B cell (primary cell): Measurements from ENCODE around the gene SPIB. TPM values are rescaled to one million over a fixed set of nuclear protein-coding genes. Genes with fewer than 3 reads are reported as not detected.
A peak's percentile ranks its signal among the peaks of the same experiment; 100 is the strongest.

Experiments
- ATAC-seq: fragments of 200-7000 bp; cut with Tn5 transposase; one replicate; pipeline ENCODE4 v1.10.0; 2021; ENCODE audit warnings: low read depth, mild to moderate bottlenecking, moderate number of reproducible peaks, moderate library complexity
- CTCF ChIA-PET: fragments of 350-600 bp; sonication (Branson Sonifier 250); formaldehyde crosslinking; loops from one replicate; lab custom pipeline; 2021; ENCODE audit warnings: antibody characterized with exemption, inconsistent platforms; lab: Charles Lee
- POLR2A ChIA-PET: fragments of 350-600 bp; sonication (Branson Sonifier 250); formaldehyde crosslinking; loops from one replicate; lab custom pipeline; 2021; ENCODE audit warnings: antibody characterized with exemption; lab: Charles Lee
- DNase-seq: peaks from one replicate; pipeline ENCODE4 v3.0.0; 2013
- H2AFZ ChIP-seq: 2 replicates; pipeline ENCODE4 v1.6.1; 2012; ENCODE audit warnings: mild to moderate bottlenecking, low read depth, low read length; ENCODE audit not compliant: insufficient read depth, poor library complexity, severe bottlenecking
- H3K27ac ChIP-seq, 2 donors: 1 replicate in 1 of 2; 2 replicates in 1 of 2; pipeline ENCODE4 v1.5.1; 2012 to 2013; ENCODE audit warnings: low read length in 2 of 2, mild to moderate bottlenecking in 2 of 2, moderate library complexity in 1 of 2
- H3K27me3 ChIP-seq, 4 experiments: fragments of 200-600 bp in 1 of 4; sonication (generic) in 1 of 4; replicated peaks in 1 of 4; 1 replicate in 2 of 4; 2 replicates in 2 of 4; pipeline versions ENCODE4 v1.6.1 to v1.7.0; 2013 to 2016; ENCODE audit warnings: low read length in 3 of 4, mild to moderate bottlenecking in 2 of 4, mixed read lengths in 1 of 4, moderate library complexity in 1 of 4; ENCODE audit not compliant: insufficient read depth in 4 of 4, control insufficient read depth in 3 of 4; ENCODE audit errors: control extremely low read depth in 1 of 4
- H3K36me3 ChIP-seq, 2 experiments: replicated peaks in 1 of 2; 1 replicate in 1 of 2; 2 replicates in 1 of 2; pipeline versions ENCODE4 v1.6.1 to v1.7.1; 2013; ENCODE audit warnings: low read length in 1 of 2; ENCODE audit not compliant: insufficient read depth in 2 of 2, control insufficient read depth in 1 of 2; ENCODE audit errors: control extremely low read depth in 1 of 2, extremely low read depth in 1 of 2
- H3K4me1 ChIP-seq, 2 donors: fragments of 200-600 bp in 1 of 2; sonication (generic) in 1 of 2; 1 replicate in 1 of 2; 2 replicates in 1 of 2; pipeline versions ENCODE4 v1.5.1 to v1.6.1; 2013 to 2017; ENCODE audit warnings: low read length in 2 of 2; ENCODE audit not compliant: control insufficient read depth in 2 of 2, insufficient read depth in 2 of 2
- H3K4me2 ChIP-seq: replicated peaks from 2 replicates; pipeline ENCODE3; 2012; ENCODE audit warnings: mild to moderate bottlenecking, low read depth, low read length; ENCODE audit not compliant: poor library complexity, severe bottlenecking
- H3K4me3 ChIP-seq, 5 experiments: fragments of 200-600 bp in 1 of 5; sonication (generic) in 1 of 5; 1 replicate in 3 of 5; 2 replicates in 2 of 5; pipeline versions ENCODE4 v1.5.1 to v1.7.0; 2011 to 2016; ENCODE audit warnings: low read length in 4 of 5, mild to moderate bottlenecking in 4 of 5, low read depth in 2 of 5, control low read depth in 1 of 5, moderate library complexity in 1 of 5; ENCODE audit not compliant: insufficient read depth in 1 of 5; ENCODE audit errors: control extremely low read depth in 1 of 5, extremely low read depth in 1 of 5
- H3K79me2 ChIP-seq: fragments of 200-600 bp; sonication (generic); one replicate; pipeline ENCODE4 v1.6.0; 2016; ENCODE audit warnings: low read length; ENCODE audit not compliant: control insufficient read depth, insufficient read depth
- H3K9ac ChIP-seq: fragments of 200-600 bp; sonication (generic); 2 replicates; pipeline ENCODE4 v1.6.1; 2017; ENCODE audit warnings: mild to moderate bottlenecking, low read length, moderate library complexity
- H3K9me3 ChIP-seq, 3 donors: one replicate each; pipeline versions ENCODE4 v1.6.1 to v1.7.1; 2013; ENCODE audit warnings: low read length in 2 of 3; ENCODE audit not compliant: control insufficient read depth in 2 of 3, insufficient read depth in 1 of 3; ENCODE audit errors: control extremely low read depth in 1 of 3
- H4K20me1 ChIP-seq: 2 replicates; pipeline ENCODE4 v1.6.0; 2012; ENCODE audit warnings: mild to moderate bottlenecking, low read length; ENCODE audit not compliant: insufficient read depth, control insufficient read depth, poor library complexity, severe bottlenecking
- H3K27ac Mint-ChIP-seq: one replicate; pipeline ENCODE4 v1.8.0; 2021; ENCODE audit warnings: mixed read lengths
- H3K27me3 Mint-ChIP-seq: one replicate; pipeline ENCODE4 v1.8.0; 2021; ENCODE audit warnings: mixed read lengths
- H3K4me1 Mint-ChIP-seq: one replicate; pipeline ENCODE4 v1.8.0; 2021; ENCODE audit warnings: mixed read lengths
- H3K4me3 Mint-ChIP-seq: one replicate; pipeline ENCODE4 v1.8.0; 2021; ENCODE audit warnings: mixed read lengths
- H3K9me3 Mint-ChIP-seq: one replicate; pipeline ENCODE4 v1.8.0; 2022; ENCODE audit warnings: mixed read lengths; ENCODE audit not compliant: insufficient read depth
- CTCF ChIP-seq: fragments of 200-600 bp; IDR thresholded peaks from one replicate; pipeline ENCODE4 v1.8.0; 2022; ENCODE audit warnings: antibody characterized with exemption, mild to moderate bottlenecking
- EZH2 ChIP-seq: IDR thresholded peaks from 2 replicates; pipeline ENCODE4 v1.6.1; 2012; ENCODE audit warnings: borderline replicate concordance, low read depth, mild to moderate bottlenecking, moderate library complexity, low read length; ENCODE audit not compliant: insufficient read depth, poor library complexity, severe bottlenecking
- WGBS: methylation state at CpG from one replicate; pipeline ENCODE4 v1.1.5; 2013; ENCODE audit warnings: missing lambda C conversion rate; ENCODE audit not compliant: insufficient coverage; 5-methylcytosine and 5-hydroxymethylcytosine counted together
- intact Hi-C: fragments of 100-400 bp; cut with micrococcal nuclease; formaldehyde crosslinking; loops from one replicate; pipeline ENCODE4 v1.10.0; 2022
- polyA plus RNA-seq: library from polyadenylated mRNA; depleted of rRNA; stranded (reverse); fragments of >200 nt; gene quantifications from 2 replicates; pipeline ENCODE4 v1.2.3, GENCODE V29; 2012
- total RNA-seq, 2 donors: library from RNA; stranded (reverse); fragments of 120-200 nt in 1 of 2; gene quantifications; 1 replicate in 1 of 2; 2 replicates in 1 of 2; pipeline versions ENCODE4 v1.2.3 to v1.2.4, GENCODE V29; 2013 to 2022

The SPIB gene
- total and polyA plus RNA-seq, 2 donors (not counting 1 experiment from before 2014, with no cell fraction given) = 183 to 205 TPM

- peaks cover 0 to 16% (median 0%) of the 10 kb centered on the region in 3 donors for H3K9me3 ChIP-seq
- peaks cover 11% of the 10 kb centered on the region for H4K20me1 ChIP-seq
- TF ChIP-seq EZH2 = no peak
- TF ChIP-seq CTCF = no peak
- no peaks in the 10 kb centered on the region for H3K9me3 Mint-ChIP-seq
- peak; percentile 91 for DNase-seq
- H3K27ac Mint-ChIP-seq = peak overlapping the region; percentile 99
- ChIA-PET CTCF (interaction anchor here (0.6 to 3.5 kb wide), 4 partner anchors 10 to 74 kb away, joined by 3 to 9 read pairs (median 6); no protein-coding TSS in a partner anchor), POLR2A (interaction anchor here (0.7 to 6.0 kb wide), 8 partner anchors 13 to 98 kb away, joined by 3 to 96 read pairs (median 4); partner anchors contain the start of genes POLD1 and SPIB)
- H3K79me2 ChIP-seq = no peaks in the 10 kb centered on the region
- H3K27me3 ChIP-seq = no peaks in the 10 kb centered on the region
- H3K4me3 Mint-ChIP-seq = peak overlapping the region; percentile 97
- H3K4me3 ChIP-seq = peak overlapping the region; percentile 35 to 66 (median 61)
- peak overlapping the region; percentile 97 to 99 for H3K27ac ChIP-seq
- intact Hi-C loops = loop anchor here (1.0 to 5.0 kb wide), 4 partner anchors 16 to 74 kb away; partner anchors contain the start of gene NR1H2
- 19% methylated on average over 7 of the region's 13 CpGs for WGBS
- H3K9ac ChIP-seq = peak overlapping the region; percentile 72
- H3K27me3 Mint-ChIP-seq = no peaks in the 10 kb centered on the region
- peaks cover 2 to 29% of the 10 kb centered on the region in 2 experiments for H3K36me3 ChIP-seq
- H3K4me1 ChIP-seq = peaks cover 70 to 87% of the 10 kb centered on the region in 2 donors
- ATAC-seq = peak; percentile 29
- H2AFZ ChIP-seq = peak overlapping the region; percentile 37
- H3K4me1 Mint-ChIP-seq = peaks cover 80% of the 10 kb centered on the region
- H3K4me2 ChIP-seq = peak overlapping the region; percentile 92
Measured at GRCh38 chr19:50430888-50431342, 12.2 kb downstream of the SPIB start.
